GM21447 (cell line): ENCODE data around the gene LGI4.
"Not testable (repeated sequence)": the region's sequence is repeated elsewhere in the genome, so short reads cannot be mapped to it uniquely, and the experiment has no call there.

Experiments used
- ATAC-seq: cut with Tn5 transposase; IDR thresholded peaks from one replicate; pipeline ENCODE4 v1.9.1; 2021; ENCODE audit not compliant: unreplicated experiment

LGI4 gene

GRCh38 chr19:35161434-35161743 lies 26.5 kb upstream of the LGI4 start:
- ATAC-seq = no peak

GRCh38 chr19:35160629-35161433 lies 26.0 kb upstream of the LGI4 start:
- ATAC-seq = no peak

- no peak for ATAC-seq
Measured at GRCh38 chr19:35159606-35160005, 24.7 kb upstream of the LGI4 start.

DNA sequence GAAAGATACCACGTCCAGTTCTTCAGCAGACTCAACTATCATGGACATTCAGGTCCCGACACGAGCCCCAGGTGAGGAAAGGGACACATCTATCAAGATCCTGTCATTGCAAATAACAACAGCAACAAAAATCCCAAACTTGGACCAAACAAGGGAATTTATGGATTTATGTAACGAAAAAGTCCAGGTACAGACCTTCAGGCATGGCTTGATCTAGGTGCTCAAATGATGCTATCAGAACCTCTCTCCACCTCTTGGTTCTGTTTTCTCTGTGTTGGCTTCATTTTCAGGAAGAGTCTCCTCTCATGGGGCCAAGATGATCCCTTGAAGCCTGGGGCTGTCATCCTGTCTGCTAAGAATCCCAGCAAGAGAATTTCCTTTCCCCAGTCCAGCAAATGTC lies 22.6 kb upstream of the LGI4 start:
- ATAC-seq = no peak

DNA sequence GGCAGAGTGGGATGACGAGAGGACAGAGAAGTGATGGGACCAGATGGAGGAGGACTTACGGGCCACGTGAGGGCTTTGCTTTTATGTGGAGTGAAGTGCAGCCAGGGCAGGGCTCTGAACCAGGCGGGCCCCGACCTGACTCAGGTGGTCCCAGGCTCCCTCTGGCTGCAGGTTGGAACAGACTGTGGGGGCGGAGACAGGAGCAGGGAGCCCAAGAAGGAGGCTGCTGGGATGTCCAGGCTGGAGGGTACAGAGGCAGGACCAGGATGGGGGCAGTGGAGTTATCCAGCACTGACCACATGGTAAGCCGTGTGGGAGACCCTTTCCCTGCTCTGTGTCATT lies 21.8 kb upstream of the LGI4 start:
- ATAC-seq = no peak

- ATAC-seq = no peak
Measured at GRCh38 chr19:35155981-35156672, 21.3 kb upstream of the LGI4 start.

DNA sequence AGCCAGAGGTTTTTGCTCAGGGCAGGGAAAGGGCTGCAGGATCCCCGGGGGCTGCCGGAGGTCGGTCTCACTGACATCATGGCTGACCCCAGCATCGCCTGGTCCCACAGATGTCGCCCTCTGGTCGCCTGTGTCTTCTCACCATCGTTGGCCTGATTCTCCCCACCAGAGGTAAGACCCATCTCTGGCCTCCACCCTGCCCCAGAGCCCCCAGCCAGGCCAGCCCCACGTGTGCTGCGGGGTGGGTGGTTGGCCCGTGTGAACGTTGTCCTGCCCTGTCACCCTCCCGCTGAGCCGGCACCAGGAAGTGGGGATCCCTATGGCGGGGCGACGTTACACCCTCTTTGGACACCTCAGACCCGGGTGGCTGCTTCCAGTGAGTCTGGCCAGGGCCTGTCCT lies 20.6 kb upstream of the LGI4 start:
- ATAC-seq = no peak

- no peak for ATAC-seq
Measured at GRCh38 chr19:35154525-35155406, 19.9 kb upstream of the LGI4 start, which contains the start of gene FXYD5. TSS of gene FXYD5 (plus strand) at chr19:35154735. CDS start at chr19:35155551, 816 bp downstream.

DNA sequence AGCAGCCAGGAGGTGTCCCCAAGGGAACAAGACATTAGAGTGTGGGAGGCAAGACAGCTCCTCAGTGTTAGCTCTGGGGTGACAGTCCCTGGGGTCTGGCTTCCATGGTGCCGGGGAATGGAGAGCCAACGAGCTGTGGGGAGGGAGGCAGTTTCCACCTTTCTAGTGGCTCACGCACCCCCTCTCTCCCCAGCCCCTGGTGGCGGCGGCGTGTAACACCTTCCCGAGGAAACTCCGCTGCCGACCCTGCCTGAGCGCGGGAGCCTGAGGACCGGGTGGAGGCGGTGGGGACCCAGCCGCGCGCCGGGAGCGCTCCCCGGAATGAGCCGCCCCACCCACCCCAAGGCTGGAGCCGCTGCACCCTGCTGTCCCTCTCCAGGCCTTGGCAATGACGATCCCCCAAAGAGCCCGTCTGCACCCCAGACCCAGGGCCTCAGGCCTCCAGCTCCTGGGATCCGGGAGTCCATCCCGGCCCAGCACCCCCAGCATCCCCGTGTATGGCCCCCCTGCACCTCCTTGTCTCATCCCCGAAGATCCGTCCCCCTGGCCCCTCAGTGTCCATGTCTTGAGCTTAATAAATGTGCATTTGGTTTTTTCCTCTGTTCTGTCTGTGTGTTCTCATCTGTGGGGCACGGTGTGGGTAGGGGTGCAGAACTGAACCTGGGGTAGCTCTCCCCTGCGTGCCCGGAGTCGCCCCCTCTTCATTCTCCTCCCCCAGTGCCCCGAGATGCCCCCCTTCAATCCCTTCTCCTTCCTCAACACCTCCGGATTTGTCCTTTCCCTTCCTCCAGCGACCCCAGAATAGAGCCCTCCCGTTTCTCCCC lies 19.1 kb upstream of the LGI4 start:
- ATAC-seq = no peak

GRCh38 chr19:35153129-35153522 lies 18.3 kb upstream of the LGI4 start:
- not testable (repeated sequence) for ATAC-seq

- ATAC-seq = no peak
Measured at GRCh38 chr19:35151273-35152065, 16.6 kb upstream of the LGI4 start.

GRCh38 chr19:35150445-35150844 lies 15.6 kb upstream of the LGI4 start:
- ATAC-seq = no peak

GRCh38 chr19:35149463-35149862 lies 14.6 kb upstream of the LGI4 start:
- no peak for ATAC-seq

- no peak for ATAC-seq
Measured at GRCh38 chr19:35146746-35147459, 12.0 kb upstream of the LGI4 start.

- ATAC-seq = no peak
Measured at GRCh38 chr19:35144600-35145436, 10.0 kb upstream of the LGI4 start.

DNA sequence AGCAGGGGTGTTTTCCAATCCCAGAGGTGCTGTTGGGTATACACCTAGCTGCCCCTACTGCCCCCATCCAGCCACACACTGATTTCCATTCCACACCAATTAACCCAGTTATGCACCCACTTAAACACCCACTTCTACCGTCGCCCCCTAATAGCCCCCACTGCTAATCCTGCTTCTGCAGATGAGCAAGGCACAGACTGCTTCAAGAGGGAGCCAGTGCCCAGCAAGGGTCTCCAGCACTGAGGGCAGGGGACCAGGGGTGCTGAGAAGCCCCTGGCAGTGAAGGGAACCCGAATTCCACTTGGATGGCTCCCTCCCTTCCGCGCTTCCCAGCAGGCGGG lies 9.4 kb upstream of the LGI4 start:
- ATAC-seq = no peak

DNA sequence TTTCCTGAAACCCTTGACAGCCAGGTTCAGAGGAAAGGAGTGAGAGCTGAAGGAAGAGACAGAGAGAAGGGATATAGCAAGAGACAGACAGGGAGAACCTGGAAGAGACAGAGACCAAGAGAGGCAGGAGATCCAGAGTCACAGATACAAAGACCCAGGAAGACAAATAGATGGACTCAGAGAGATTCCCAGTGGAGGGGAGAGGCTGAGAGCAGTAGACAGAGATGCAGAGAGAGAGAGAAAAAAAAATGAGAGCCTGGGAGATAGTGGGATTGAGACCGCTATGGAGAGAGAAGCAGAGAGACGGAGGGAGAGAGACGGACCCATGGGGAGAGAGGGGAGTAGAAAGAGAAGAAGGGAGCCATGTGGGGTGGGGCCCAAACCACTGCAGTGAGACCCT lies 9.0 kb upstream of the LGI4 start:
- no peak for ATAC-seq

DNA sequence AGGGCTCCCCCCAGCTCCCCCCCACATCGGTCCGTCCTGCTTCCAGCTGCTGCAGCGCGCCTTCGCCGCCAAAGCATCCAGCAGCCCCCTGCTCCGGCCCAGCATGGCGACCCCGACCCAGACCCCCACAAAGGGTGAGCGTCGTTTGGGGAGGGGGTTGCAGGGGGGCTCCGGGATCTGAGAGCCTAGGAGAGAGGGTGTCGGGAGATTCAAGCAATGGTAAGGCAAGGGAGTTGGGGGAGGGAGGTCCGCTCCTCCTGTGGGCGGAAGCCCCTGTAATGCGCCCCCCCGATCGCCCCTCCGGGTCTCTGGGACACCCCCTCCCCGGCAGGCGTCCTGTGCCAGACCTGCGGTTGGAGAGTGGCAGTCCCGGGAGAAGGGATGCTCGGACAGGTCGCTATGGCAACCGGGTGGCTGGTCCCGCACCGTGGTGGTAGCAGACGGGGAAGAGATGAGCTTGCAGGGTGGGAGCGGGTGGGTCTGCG lies 8.4 kb upstream of the LGI4 start, which contains the start of gene FXYD7:
Gene FXYD7, plus strand, starts transcription at position 25 of the 485 bp plus-strand sequence. Its CDS starts 79 bp downstream, at position 104.
- ATAC-seq = no peak
